Raji (cell line): ENCODE data around the gene AIG1.

Experiments
- POLR2A ChIP-seq: IDR thresholded peaks from 2 replicates; pipeline ENCODE4 v1.6.1; 2011; ENCODE audit warnings: low read depth, low read length, control low read depth; ENCODE audit not compliant: insufficient read depth

The AIG1 gene

GRCh38 chr6:143264986-143265764, 204.5 kb downstream of the AIG1 start:
- TF ChIP-seq POLR2A, result no peak

- no peak for TF ChIP-seq POLR2A
These were observed 207.1 kb downstream of the AIG1 start for GRCh38 chr6:143267760-143268159.

- no peak for TF ChIP-seq POLR2A
These were observed 207.8 kb downstream of the AIG1 start for GRCh38 chr6:143268439-143268838.

GRCh38 chr6:143270026-143270425, 209.3 kb downstream of the AIG1 start:
- no peak for TF ChIP-seq POLR2A

- TF ChIP-seq POLR2A, result no peak
These were observed 210.3 kb downstream of the AIG1 start for GRCh38 chr6:143271024-143271423.

- TF ChIP-seq POLR2A, result no peak
These were observed 215.7 kb downstream of the AIG1 start for GRCh38 chr6:143276436-143276835.

- TF ChIP-seq POLR2A, result no peak
These were observed 218.7 kb downstream of the AIG1 start for GRCh38 chr6:143279385-143279784.

GRCh38 chr6:143283887-143284645, 223.4 kb downstream of the AIG1 start:
- no peak for TF ChIP-seq POLR2A

DNA sequence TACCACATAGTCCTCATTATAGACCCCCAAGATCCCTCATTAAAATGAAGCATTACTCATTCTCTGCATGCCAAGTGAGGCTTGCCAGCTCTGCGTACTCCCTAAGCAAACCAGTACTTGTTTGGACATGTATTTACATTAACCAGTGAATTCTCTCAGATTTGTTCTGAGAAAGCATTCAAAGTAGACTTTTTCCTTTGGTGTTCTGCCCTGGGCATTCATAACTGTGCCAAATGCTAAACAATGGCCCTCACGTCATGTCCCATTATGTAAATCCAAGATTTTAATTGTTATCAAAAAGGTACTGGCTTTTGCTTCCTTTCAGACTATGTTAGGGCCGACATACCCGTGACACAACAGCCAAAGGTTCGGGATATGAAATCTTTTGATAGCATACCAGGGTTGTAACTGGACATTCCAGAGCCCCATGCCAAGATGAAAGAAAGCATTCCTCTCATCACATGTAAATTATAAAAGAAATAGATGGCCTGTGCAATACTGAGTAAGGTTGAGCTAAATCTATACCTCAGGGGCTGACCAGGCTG, 225.6 kb downstream of the AIG1 start:
- no peak for TF ChIP-seq POLR2A

DNA sequence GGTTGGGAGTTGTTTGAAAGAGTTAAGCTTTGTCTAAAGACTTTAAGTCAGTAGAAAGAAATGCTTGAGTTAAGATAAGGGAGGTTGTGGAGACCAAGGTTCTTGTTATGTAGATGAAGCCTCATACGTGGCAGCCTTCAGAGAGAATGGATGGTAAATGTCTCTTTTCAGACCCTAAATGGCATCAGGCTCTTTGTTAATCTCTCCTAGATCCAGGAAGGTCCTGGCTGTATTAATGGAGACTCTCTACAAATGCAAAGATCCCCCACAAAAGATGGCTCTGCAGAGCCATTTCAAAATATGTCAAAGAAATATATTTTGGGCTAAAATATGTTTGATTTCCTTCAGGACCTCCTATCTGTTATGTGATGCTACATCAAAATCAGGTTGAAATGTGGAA, 228.2 kb downstream of the AIG1 start:
- no peak for TF ChIP-seq POLR2A

DNA sequence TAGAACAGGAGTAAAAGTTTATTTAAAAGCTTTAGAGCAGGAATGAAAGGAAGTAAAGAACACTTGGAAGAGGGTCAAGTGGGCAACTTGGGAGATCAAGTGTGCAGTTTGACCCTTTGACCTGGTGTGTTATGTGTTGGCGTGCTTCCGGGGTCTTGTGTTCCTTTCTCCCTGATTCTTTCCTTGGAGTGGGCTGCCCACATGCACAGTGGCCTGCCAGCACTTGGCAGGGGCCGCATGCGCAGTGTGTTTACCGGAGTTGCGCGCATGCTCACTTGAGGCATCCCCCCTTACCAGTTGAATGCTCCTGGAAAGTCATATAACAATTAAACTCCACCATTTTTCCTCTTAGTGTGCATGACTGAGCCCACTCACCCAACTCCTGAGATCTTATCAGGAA, 229.5 kb downstream of the AIG1 start:
- no peak for TF ChIP-seq POLR2A

- no peak for TF ChIP-seq POLR2A
These were observed 232.8 kb downstream of the AIG1 start for GRCh38 chr6:143293523-143293922.

DNA sequence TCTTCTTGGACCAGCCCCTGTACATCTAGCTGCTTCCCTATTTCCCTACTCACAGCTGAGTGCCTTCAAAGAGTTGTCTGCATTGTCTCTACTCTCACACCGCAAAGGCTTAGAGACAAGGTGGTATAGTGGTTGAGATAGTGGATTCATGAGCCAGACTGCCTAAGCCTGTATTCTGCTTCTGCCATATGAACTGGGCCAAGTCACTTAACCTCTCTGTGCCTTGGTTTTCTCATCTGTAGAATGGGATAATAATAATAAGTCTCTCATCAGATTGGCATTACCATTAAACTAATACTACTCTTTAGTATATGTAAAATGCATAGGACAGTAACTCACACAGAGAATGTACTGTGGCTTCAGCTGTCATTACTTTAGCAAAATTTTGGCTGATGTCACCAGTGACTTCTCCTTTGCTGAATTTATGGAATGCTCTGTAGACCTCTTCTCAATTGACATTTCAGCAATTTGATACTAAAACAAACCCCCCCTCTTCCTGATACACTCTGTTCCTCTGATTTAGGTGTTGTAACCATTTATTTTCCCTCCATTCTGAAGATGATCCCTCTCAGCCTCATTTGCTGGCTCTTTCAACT, 233.7 kb downstream of the AIG1 start:
- no peak for TF ChIP-seq POLR2A

DNA sequence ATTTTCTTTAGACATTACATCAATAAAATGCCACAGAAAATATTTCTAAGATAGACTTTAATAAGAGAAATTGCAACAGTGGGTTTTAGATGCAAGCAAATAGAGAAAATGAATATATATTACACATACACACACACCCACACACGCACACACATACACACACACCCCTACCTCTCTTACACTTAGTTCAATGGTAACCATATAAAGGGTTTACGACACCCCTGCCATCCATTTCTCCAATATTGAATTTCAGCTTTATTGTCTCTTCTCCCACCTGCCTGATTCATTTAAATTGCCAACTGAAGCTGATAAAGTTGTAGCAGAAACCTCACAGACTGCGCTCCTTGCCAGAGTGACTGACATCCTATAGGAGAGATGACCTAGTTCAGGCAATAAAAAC, 235.2 kb downstream of the AIG1 start:
- no peak for TF ChIP-seq POLR2A

- no peak for TF ChIP-seq POLR2A
These were observed 237.4 kb downstream of the AIG1 start for GRCh38 chr6:143298071-143298470.
